Measurements from ENCODE around the gene POLH.
A peak's percentile ranks its signal among the peaks of the same experiment; 100 is the strongest.

Gene POLH

DNA sequence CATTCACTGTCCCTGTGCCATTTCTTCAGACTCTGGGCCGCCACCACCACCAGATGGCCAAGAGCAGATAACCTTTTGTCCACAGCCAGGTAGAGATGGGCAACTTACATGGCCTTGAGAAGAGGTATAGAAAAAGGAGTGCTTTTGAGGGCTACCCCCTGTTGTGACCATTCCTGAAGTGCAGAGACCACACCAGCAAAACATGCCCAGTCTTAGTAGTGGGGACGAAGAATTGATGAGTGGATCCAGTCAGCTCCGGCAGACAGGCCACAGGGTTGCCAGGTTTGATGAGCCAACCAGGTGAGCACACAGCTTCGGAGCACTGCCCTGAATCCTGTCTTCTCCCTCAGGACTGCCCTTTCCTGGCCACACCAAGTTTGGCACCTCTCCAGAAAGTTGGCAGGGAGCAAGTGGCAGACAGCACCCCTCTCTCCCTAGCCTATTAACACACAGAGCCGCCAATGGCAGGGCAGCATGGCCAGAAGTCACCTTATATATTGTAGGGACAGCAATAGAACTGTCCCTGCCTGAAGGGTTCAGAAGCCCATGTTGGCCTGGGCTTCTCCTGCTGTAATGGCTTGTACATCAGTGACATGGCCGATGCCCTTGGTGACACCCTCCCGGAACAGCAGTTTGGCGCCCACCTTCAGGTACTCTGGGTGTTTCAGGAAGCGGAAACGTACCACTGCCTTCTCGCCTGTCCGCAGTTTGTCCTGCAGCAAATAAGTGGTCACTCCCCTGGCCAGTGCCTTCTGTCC, 45.3 kb downstream of the POLH start:
- Histone ChIP-seq H3K9ac (ENCODE audit: low read depth in 1 of 2, low read length in 2 of 2) (no peak overlapping the region), H3K9me3 (ENCODE audit: control insufficient read depth in 2 of 2, low read length in 2 of 2) (no peaks in the 10 kb centered on the region), H3K36me3 (ENCODE audit: control insufficient read depth in 2 of 2, insufficient read depth in 2 of 2, low read length in 2 of 2) (peaks cover 58 to 66% of the 10 kb centered on the region in 2 donors), H3K27me3 (ENCODE audit: control insufficient read depth in 2 of 2, insufficient read depth in 2 of 2, low read length in 2 of 2) (no peaks in the 10 kb centered on the region), H3K4me3 (ENCODE audit: low read length in 2 of 2) (no peak overlapping the region), H3K27ac (ENCODE audit: low read depth in 2 of 2, low read length in 2 of 2) (no peak overlapping the region), H3K4me1 (ENCODE audit: control insufficient read depth in 2 of 2, insufficient read depth in 2 of 2, low read length in 2 of 2) (no peaks in the 10 kb centered on the region)

DNA sequence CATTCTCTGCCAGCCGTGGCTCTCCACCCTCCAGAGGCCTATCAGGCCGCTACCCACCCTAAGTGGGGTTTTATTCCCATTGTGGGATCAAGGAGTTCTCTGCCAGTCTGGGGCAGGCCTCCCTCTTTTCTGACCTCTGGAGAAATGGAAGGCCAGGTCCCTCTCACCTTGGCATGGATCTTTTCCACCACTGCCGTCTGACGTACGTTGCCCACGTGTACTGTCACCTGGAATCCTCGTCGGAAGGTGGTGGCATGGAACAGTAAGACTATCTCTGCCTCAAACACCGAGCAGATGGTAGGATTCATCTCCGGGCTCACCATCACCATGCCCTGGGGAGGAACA, 45.8 kb downstream of the POLH start:
- Histone ChIP-seq H3K9me3 (ENCODE audit: control insufficient read depth in 2 of 2, low read length in 2 of 2) (no peaks in the 10 kb centered on the region), H3K36me3 (ENCODE audit: control insufficient read depth in 2 of 2, insufficient read depth in 2 of 2, low read length in 2 of 2) (peaks cover 59 to 69% of the 10 kb centered on the region in 2 donors), H3K9ac (ENCODE audit: low read depth in 1 of 2, low read length in 2 of 2) (no peak overlapping the region), H3K27me3 (ENCODE audit: control insufficient read depth in 2 of 2, insufficient read depth in 2 of 2, low read length in 2 of 2) (no peaks in the 10 kb centered on the region), H3K27ac (ENCODE audit: low read depth in 2 of 2, low read length in 2 of 2) (no peak overlapping the region), H3K4me1 (ENCODE audit: control insufficient read depth in 2 of 2, insufficient read depth in 2 of 2, low read length in 2 of 2) (peaks cover under 1% of the 10 kb centered on the region in 2 donors), H3K4me3 (ENCODE audit: low read length in 2 of 2) (no peak overlapping the region)

DNA sequence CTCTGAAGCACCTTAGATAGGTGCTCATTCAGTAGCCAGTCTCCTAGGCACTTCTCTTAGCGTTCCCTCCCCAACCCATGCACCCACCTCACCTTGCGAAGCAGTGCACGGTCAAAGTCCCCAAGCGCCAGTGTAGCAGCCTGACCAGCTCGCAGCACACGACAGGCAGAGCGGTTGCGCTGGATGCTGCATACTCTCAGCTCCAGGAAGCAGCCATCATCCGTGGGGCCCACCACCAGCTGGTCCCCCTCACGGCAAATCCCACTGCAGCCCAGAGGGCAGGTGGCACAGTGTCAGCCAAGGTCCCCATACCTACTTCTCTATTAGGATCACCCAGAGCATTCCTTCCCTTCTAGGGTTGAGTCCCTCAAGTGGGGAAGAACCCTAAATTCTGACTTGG, 46.6 kb downstream of the POLH start:
- H3K9ac ChIP-seq (ENCODE audit: low read depth in 1 of 2, low read length in 2 of 2): no peak overlapping the region
- H3K27me3 ChIP-seq (ENCODE audit: control insufficient read depth in 2 of 2, insufficient read depth in 2 of 2, low read length in 2 of 2): no peaks in the 10 kb centered on the region
- no peak overlapping the region for H3K4me3 ChIP-seq (ENCODE audit: low read length in 2 of 2)
- peaks cover 7 to 8% of the 10 kb centered on the region in 2 donors for H3K4me1 ChIP-seq (ENCODE audit: control insufficient read depth in 2 of 2, insufficient read depth in 2 of 2, low read length in 2 of 2)
- H3K27ac ChIP-seq (ENCODE audit: low read depth in 2 of 2, low read length in 2 of 2): no peak overlapping the region
- no peaks in the 10 kb centered on the region for H3K9me3 ChIP-seq (ENCODE audit: control insufficient read depth in 2 of 2, low read length in 2 of 2)
- peaks cover 59 to 72% of the 10 kb centered on the region in 2 donors for H3K36me3 ChIP-seq (ENCODE audit: control insufficient read depth in 2 of 2, insufficient read depth in 2 of 2, low read length in 2 of 2)

DNA sequence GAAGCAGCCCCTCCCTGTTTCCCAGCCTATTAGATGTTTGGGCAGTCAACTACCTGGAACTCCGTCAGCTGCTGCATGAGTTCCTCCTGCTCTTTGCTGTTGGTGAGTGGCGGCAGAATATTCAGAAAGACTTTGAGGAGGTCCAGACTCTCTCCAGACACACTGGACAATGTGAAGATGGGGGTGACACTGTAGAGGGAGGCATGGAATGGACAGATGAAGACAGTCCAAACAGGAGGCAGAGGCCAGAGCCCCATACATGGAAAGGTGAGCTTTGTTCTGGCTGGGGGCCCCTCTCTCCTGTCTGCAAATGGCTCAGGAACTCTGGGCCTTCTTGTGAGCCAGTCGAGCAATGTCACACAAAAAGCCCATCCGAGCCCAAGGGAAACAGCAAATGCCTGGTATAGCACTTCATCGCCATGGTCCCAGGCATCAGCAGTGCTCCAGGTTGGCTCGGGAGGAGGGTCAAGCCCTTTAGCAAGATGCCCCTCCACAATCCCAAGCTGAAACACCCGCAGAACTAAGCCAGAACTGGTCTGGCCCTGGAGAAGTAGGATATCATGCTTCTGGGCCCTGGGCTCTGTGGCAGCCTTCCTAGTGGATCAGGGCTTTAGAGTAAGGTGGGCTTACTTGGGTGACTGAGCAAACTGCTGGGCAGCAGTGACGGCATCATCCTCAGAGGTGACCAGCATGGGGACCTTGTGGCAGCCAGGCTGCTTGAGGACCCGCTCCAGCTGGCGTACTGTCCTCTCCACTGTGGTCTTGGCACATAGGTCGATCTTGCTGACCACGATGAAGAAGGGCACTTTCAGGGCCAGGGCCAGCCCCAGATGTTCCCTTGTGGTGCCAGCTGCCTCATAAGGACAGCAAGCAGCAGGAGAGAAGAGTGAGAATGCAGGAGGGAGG, 48.1 kb downstream of the POLH start:
- H3K36me3 ChIP-seq (ENCODE audit: control insufficient read depth in 2 of 2, insufficient read depth in 2 of 2, low read length in 2 of 2): peaks cover 59 to 70% of the 10 kb centered on the region in 2 donors
- H3K9ac ChIP-seq (ENCODE audit: low read depth in 1 of 2, low read length in 2 of 2): no peak overlapping the region
- no peak overlapping the region for H3K27ac ChIP-seq (ENCODE audit: low read depth in 2 of 2, low read length in 2 of 2)
- H3K4me3 ChIP-seq (ENCODE audit: low read length in 2 of 2): no peak overlapping the region
- H3K4me1 ChIP-seq (ENCODE audit: control insufficient read depth in 2 of 2, insufficient read depth in 2 of 2, low read length in 2 of 2): peaks cover 9% of the 10 kb centered on the region in 2 donors
- H3K27me3 ChIP-seq (ENCODE audit: control insufficient read depth in 2 of 2, insufficient read depth in 2 of 2, low read length in 2 of 2): no peaks in the 10 kb centered on the region
- H3K9me3 ChIP-seq (ENCODE audit: control insufficient read depth in 2 of 2, low read length in 2 of 2): no peaks in the 10 kb centered on the region

DNA sequence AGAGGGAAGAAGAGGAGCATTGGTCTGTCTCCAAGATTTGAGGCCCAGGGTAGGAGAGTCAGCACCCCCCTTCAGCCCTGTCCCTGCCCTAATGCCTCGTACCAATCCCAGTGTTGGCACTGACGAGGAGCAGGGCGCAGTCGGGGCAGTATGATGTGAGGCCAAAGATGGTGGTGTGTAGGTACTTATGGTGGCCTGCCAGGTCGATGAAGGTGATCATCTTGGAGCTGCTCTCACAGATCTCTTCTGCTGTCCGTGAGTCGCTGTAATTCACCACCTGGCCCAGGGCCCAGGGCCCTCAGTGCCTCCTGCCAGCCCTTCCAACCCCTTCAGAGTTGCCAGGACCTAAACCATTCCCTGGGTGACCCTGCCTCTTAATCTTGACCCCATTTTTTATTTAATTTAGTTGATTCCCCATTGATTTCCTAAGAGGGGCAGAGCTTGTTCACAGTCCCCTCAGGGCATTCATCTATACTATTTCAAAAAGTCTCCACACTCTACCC, 48.9 kb downstream of the POLH start:
- Histone ChIP-seq H3K9ac (ENCODE audit: low read depth in 1 of 2, low read length in 2 of 2) (no peak overlapping the region), H3K36me3 (ENCODE audit: control insufficient read depth in 2 of 2, insufficient read depth in 2 of 2, low read length in 2 of 2) (peaks cover 58 to 63% of the 10 kb centered on the region in 2 donors), H3K27me3 (ENCODE audit: control insufficient read depth in 2 of 2, insufficient read depth in 2 of 2, low read length in 2 of 2) (no peaks in the 10 kb centered on the region)

DNA sequence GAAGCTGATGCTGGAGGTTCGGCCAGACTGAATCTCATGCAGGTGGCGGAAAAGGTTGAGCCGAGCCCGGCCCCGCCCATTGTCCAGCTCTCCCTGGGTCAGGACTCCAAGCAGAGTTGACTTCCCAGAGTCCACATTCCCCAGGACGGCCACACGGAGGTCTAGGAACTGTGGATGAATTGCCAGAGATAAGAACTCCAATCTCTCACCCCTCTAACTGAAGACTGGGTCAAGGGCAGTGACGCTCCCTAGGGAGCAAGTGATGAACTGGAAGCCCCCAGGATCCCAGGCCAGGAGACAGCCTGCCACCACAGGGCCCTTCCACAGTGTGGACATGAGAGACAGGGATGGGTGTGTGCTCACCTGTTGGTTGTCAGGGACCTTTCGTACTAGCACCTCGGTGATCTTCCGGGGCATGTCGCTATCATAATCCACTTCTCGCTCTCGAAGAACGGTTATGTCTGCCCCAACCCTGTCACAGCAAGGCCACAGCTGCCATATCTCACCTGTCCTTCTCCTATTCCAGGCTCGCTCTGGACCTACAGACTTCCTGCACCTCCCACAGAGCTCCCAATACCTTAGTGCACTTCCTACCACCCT, 49.5 kb downstream of the POLH start:
- peaks cover 53 to 58% of the 10 kb centered on the region in 2 donors for H3K36me3 ChIP-seq (ENCODE audit: control insufficient read depth in 2 of 2, insufficient read depth in 2 of 2, low read length in 2 of 2)
- no peak overlapping the region for H3K4me3 ChIP-seq (ENCODE audit: low read length in 2 of 2)
- no peaks in the 10 kb centered on the region for H3K27me3 ChIP-seq (ENCODE audit: control insufficient read depth in 2 of 2, insufficient read depth in 2 of 2, low read length in 2 of 2)
- no peak overlapping the region for H3K9ac ChIP-seq (ENCODE audit: low read depth in 1 of 2, low read length in 2 of 2)
- no peaks in the 10 kb centered on the region for H3K9me3 ChIP-seq (ENCODE audit: control insufficient read depth in 2 of 2, low read length in 2 of 2)
- peaks cover 14 to 16% of the 10 kb centered on the region in 2 donors for H3K4me1 ChIP-seq (ENCODE audit: control insufficient read depth in 2 of 2, insufficient read depth in 2 of 2, low read length in 2 of 2)
- H3K27ac ChIP-seq (ENCODE audit: low read depth in 2 of 2, low read length in 2 of 2): no peak overlapping the region

More for the DNA sequence above, 48.9 kb downstream of the POLH start:
- H3K4me1 ChIP-seq (ENCODE audit: control insufficient read depth in 2 of 2, insufficient read depth in 2 of 2, low read length in 2 of 2): peaks cover 9 to 10% of the 10 kb centered on the region in 2 donors
- H3K4me3 ChIP-seq (ENCODE audit: low read length in 2 of 2): no peak overlapping the region
- no peaks in the 10 kb centered on the region for H3K9me3 ChIP-seq (ENCODE audit: control insufficient read depth in 2 of 2, low read length in 2 of 2)
- no peak overlapping the region for H3K27ac ChIP-seq (ENCODE audit: low read depth in 2 of 2, low read length in 2 of 2)

DNA sequence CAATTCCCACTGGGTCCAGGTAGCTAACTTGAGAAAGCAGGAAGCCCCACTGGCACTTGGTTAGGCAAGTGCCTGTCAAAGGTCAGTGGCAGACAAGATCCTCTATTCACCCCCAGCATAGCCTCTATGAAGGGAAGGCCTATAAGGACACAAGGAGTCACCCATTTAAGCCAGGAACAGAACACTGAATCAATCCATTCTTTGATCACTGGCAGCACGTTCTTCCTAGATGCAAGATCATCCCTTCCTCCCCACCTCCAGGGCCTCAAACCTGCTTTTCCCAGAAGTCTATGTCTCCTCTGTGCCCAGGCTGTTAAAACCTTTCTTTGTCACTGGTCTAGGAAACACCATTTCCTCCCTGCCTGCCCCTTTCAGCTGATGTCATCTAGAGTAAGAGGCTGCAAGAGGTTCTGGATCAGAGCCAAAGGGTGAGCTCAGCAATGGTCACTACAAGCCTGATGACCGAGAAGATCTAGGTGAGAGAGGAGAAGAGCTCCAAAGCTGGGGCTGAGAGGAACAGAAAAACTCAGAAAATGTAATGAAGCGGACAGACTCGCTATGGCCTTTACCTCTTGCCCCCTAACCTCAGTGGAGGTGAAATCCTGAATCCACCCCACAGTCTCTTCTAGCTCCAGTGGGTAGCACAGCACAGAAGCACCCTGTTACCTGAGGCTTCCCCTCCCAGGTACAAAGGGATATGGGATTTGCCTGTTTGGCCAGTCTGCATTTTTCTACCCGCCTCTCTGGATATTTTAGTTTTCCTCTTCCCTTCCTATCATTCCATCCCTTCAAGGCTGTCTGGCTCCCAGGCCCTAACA, 51.2 kb downstream of the POLH start:
- peaks cover 14 to 16% of the 10 kb centered on the region in 2 donors for H3K4me1 ChIP-seq (ENCODE audit: control insufficient read depth in 2 of 2, insufficient read depth in 2 of 2, low read length in 2 of 2)
- peak overlapping the region; percentile 1 to 35 for H3K4me3 ChIP-seq (ENCODE audit: low read length in 2 of 2)
- no peaks in the 10 kb centered on the region for H3K9me3 ChIP-seq (ENCODE audit: control insufficient read depth in 2 of 2, low read length in 2 of 2)
- H3K9ac ChIP-seq (ENCODE audit: low read depth in 1 of 2, low read length in 2 of 2): peak overlapping the region; percentile 39 to 58
- peaks cover 36 to 41% of the 10 kb centered on the region in 2 donors for H3K36me3 ChIP-seq (ENCODE audit: control insufficient read depth in 2 of 2, insufficient read depth in 2 of 2, low read length in 2 of 2)
- no peaks in the 10 kb centered on the region for H3K27me3 ChIP-seq (ENCODE audit: control insufficient read depth in 2 of 2, insufficient read depth in 2 of 2, low read length in 2 of 2)
- H3K27ac ChIP-seq (ENCODE audit: low read depth in 2 of 2, low read length in 2 of 2): peak overlapping the region; percentile 38 to 43

DNA sequence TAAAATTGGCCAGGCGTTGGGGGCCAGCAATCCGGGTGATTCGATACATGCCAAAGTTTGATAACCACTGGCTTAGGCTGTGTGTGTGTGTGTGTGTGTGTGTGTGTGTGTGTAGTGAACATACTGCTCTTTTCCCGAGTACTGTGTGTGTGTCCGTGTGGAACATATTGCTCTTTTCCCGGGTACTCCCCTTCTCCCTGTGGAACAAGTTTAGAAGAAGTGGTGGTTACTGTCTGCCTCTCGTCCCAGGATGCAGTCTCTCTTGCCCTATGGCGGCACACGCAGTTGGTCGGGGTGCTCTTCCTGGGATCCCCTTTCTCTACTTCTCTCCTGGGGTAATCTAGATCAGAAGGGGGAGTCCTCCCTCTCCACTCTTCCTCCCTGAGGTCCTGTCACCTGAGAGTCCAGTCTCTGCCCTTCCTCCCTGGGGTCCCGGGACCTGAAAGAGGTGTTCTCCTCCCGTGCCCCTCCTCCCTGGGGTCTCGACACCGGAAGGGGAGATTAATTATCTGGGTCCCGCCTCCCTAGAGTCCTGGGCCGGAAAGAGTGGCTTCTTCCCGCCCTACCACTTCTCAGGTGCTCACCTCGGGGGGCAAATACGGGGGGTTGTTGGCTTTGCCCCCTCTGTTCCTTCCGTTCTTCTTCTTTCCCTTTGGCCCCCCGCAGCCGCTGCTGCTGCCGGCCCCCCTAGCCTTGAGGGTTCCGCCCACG, 52.6 kb downstream of the POLH start:
- no peaks in the 10 kb centered on the region for H3K9me3 ChIP-seq (ENCODE audit: control insufficient read depth in 2 of 2, low read length in 2 of 2)
- peak overlapping the region; percentile 94 to 96 for H3K9ac ChIP-seq (ENCODE audit: low read depth in 1 of 2, low read length in 2 of 2)
- H3K27me3 ChIP-seq (ENCODE audit: control insufficient read depth in 2 of 2, insufficient read depth in 2 of 2, low read length in 2 of 2): no peaks in the 10 kb centered on the region
- H3K4me3 ChIP-seq (ENCODE audit: low read length in 2 of 2): peak overlapping the region; percentile 92 to 93
- H3K27ac ChIP-seq (ENCODE audit: low read depth in 2 of 2, low read length in 2 of 2): peak overlapping the region; percentile 86 to 88
- H3K36me3 ChIP-seq (ENCODE audit: control insufficient read depth in 2 of 2, insufficient read depth in 2 of 2, low read length in 2 of 2): peaks cover 25 to 32% of the 10 kb centered on the region in 2 donors
- H3K4me1 ChIP-seq (ENCODE audit: control insufficient read depth in 2 of 2, insufficient read depth in 2 of 2, low read length in 2 of 2): peaks cover 16 to 17% of the 10 kb centered on the region in 2 donors

DNA sequence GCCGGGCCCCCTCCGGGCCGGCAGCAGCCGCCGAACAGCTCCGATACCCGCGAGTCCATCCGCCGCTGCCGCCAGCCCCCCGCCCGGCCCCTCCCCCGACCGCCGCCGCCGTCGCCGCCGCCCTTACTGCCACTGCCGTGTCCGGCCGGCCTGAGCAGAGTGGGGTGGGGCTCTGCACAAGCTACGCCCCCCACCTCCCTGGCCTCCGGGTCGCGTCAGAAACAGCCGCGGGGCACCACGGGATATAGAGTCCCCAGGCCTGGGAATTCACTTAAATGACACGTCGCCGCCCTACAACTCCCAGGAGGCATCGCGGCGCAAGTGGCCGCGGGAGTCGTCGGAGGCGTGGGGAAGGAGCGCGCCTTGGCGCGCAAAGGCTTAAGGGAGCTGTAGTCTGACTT, 53.1 kb downstream of the POLH start, which contains the start of gene GTPBP2:
Gene GTPBP2 (minus strand): TSS at position 161 of the 401 bp plus-strand sequence. CDS start 102 bp downstream, at position 59.
- Histone ChIP-seq H3K36me3 (ENCODE audit: control insufficient read depth in 2 of 2, insufficient read depth in 2 of 2, low read length in 2 of 2) (peaks cover 21 to 27% of the 10 kb centered on the region in 2 donors), H3K9ac (ENCODE audit: low read depth in 1 of 2, low read length in 2 of 2) (peak within 1 kb of the TSS; percentile 96), H3K4me1 (ENCODE audit: control insufficient read depth in 2 of 2, insufficient read depth in 2 of 2, low read length in 2 of 2) (peaks cover 16 to 17% of the 10 kb centered on the region in 2 donors), H3K27me3 (ENCODE audit: control insufficient read depth in 2 of 2, insufficient read depth in 2 of 2, low read length in 2 of 2) (no peaks in the 10 kb centered on the region), H3K27ac (ENCODE audit: low read depth in 2 of 2, low read length in 2 of 2) (peak within 1 kb of the TSS; percentile 96 to 99), H3K4me3 (ENCODE audit: low read length in 2 of 2) (peak within 1 kb of the TSS; percentile 93 to 95), H3K9me3 (ENCODE audit: control insufficient read depth in 2 of 2, low read length in 2 of 2) (no peaks in the 10 kb centered on the region)

Measured in mucosa of rectum (tissue), 2 donors.